Measurements from ENCODE around the gene TCEANC.
"Not testable (repeated sequence)": the region's sequence is repeated elsewhere in the genome, so short reads cannot be mapped to it uniquely, and the experiment has no call there.

- not testable (repeated sequence) for TF ChIP-seq CTCF (conservative IDR thresholded peaks at IDR 0.05; ENCODE audit: low read depth, low read length); EZH2 (IDR thresholded peaks at IDR 0.05; ENCODE audit: borderline replicate concordance, low read depth, low read length, poor library complexity, severe bottlenecking)
These were observed 26.8 kb downstream of the TCEANC start for GRCh38 chrX:13679700-13680099.
